ENCODE results near the gene KCNG2. TPM values are rescaled to one million over a fixed set of nuclear protein-coding genes. Genes with fewer than 3 reads are reported as not detected.

The KCNG2 gene
- total RNA-seq, 2 experiments from 2014 or later = not detected

DNA sequence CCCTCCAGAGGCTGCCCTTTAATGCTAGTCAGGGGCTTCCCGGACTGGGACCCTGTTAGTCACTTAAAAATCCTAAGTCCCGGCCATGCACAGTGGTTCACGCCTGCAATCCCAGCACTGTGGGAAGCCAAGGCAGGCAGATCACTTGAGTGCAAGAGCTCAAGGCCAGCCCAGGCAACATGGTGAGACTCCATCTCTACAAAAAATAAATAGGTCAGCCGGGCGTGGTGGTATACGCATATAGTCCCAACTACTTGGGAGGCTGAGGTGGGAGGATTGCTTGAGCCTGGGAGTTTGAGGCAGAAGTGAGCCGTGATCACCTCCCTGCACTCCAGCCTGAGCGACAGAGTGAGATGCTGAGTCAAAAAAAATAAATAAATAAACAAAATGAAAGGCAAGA lies 17.2 kb upstream of the KCNG2 start:
- Mint-ChIP-seq H3K9me3 (no peaks in the 10 kb centered on the region), H3K27ac (no peak overlapping the region), H3K27me3 (peaks cover 10% of the 10 kb centered on the region), H3K4me3 (no peak overlapping the region), H3K4me1 (ENCODE audit: low read depth) (no peaks in the 10 kb centered on the region), H3K36me3 (ENCODE audit: low read depth) (no peaks in the 10 kb centered on the region)
- TF ChIP-seq, protein P1, sequence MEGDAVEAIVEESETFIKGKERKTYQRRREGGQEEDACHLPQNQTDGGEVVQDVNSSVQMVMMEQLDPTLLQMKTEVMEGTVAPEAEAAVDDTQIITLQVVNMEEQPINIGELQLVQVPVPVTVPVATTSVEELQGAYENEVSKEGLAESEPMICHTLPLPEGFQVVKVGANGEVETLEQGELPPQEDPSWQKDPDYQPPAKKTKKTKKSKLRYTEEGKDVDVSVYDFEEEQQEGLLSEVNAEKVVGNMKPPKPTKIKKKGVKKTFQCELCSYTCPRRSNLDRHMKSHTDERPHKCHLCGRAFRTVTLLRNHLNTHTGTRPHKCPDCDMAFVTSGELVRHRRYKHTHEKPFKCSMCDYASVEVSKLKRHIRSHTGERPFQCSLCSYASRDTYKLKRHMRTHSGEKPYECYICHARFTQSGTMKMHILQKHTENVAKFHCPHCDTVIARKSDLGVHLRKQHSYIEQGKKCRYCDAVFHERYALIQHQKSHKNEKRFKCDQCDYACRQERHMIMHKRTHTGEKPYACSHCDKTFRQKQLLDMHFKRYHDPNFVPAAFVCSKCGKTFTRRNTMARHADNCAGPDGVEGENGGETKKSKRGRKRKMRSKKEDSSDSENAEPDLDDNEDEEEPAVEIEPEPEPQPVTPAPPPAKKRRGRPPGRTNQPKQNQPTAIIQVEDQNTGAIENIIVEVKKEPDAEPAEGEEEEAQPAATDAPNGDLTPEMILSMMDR (IDR thresholded peaks at IDR 0.05) = no peak
- intact Hi-C loops (cut with micrococcal nuclease) = no loop called here
- DNase-seq = no peak
- ChIA-PET CTCF (no interaction called here), POLR2A (no interaction called here)
- ATAC-seq = no peak

DNA sequence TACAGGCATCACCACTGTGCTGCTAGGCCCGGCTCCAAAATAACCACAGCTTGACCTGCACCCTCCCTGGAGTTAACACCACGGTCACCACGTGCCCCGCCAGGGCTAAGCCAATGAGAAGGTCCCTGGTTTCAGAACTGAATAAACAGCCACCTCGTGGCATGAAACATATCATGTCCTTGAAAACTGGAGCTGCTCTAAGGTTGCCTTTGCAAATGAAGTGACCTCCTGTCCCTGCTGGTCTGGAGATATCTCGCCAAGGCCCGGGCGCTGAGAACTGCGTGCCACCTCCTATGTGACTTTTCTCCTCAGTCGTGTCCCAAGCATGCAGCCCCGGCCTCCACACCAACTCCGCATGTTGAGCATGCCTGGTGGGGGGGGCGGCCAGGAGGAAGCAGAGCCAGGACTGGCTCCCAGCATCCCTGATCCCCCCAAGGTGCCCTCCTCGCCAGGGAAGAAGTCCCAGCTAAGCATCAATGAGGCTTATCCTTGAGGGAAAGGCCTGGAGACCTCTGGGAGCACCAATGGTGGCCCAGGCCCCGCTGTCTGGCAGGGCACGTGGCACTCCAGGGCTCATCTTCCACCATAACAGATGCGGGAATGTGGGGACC lies 16.3 kb upstream of the KCNG2 start:
- H3K36me3 Mint-ChIP-seq (ENCODE audit: low read depth) = no peaks in the 10 kb centered on the region
- CTCF ChIA-PET = no interaction called here

DNA sequence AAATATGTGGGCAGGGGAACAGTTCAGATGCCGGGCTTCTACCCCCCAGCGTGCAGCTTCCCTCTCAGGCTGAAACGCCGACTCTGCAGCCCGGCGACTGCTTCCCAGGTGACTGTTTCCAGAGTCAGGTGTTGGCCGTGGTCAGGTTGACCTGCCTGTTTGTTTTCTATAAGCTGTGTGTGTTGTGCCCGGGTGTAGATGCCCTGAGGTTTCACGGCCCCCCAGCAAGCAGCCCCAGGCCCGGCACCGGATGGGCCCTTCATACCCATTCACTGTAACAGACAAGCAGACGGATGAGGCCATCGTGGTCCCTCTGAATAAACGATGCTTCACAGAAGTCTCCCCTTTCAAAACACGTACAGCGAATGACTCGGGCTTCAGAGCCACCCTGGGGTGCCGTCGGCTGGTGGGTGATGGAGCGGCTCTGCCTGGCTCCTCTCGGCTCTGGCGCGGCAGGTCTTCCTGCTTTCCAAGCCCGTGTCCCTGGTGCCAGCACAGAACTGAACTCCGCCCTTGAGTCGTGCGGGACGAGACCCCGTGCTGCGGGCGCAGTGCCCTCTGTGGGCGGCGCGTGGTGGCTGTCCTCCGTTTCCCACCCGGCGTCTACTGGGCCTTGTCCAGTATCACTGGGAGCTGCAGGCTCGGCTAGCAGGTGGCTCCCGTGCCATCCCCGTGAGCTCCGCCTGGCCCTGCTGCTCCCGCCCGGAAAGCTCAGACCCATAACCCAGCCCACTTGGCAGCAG lies 15.0 kb upstream of the KCNG2 start:
- Mint-ChIP-seq H3K4me3 (no peak overlapping the region), H3K4me1 (ENCODE audit: low read depth) (no peaks in the 10 kb centered on the region), H3K27ac (no peak overlapping the region), H3K36me3 (ENCODE audit: low read depth) (no peaks in the 10 kb centered on the region), H3K9me3 (no peaks in the 10 kb centered on the region), H3K27me3 (peaks cover 20% of the 10 kb centered on the region)
- ATAC-seq (no peak), DNase-seq (no peak)
- ChIA-PET CTCF (no interaction called here), POLR2A (no interaction called here)
- TF ChIP-seq, protein P1 (IDR thresholded peaks at IDR 0.05) = no peak
- intact Hi-C loops (cut with micrococcal nuclease) = no loop called here

More for the DNA sequence above, 16.3 kb upstream of the KCNG2 start:
- intact Hi-C loops (cut with micrococcal nuclease) = no loop called here
- POLR2A ChIA-PET = no interaction called here
- ATAC-seq (no peak), DNase-seq (no peak)
- no peaks in the 10 kb centered on the region for H3K4me1 Mint-ChIP-seq (ENCODE audit: low read depth)
- no peak overlapping the region for H3K4me3 Mint-ChIP-seq
- H3K27me3 Mint-ChIP-seq = peaks cover 14% of the 10 kb centered on the region
- H3K27ac Mint-ChIP-seq = no peak overlapping the region
- no peaks in the 10 kb centered on the region for H3K9me3 Mint-ChIP-seq
- TF ChIP-seq, protein P1 (IDR thresholded peaks at IDR 0.05) = no peak

DNA sequence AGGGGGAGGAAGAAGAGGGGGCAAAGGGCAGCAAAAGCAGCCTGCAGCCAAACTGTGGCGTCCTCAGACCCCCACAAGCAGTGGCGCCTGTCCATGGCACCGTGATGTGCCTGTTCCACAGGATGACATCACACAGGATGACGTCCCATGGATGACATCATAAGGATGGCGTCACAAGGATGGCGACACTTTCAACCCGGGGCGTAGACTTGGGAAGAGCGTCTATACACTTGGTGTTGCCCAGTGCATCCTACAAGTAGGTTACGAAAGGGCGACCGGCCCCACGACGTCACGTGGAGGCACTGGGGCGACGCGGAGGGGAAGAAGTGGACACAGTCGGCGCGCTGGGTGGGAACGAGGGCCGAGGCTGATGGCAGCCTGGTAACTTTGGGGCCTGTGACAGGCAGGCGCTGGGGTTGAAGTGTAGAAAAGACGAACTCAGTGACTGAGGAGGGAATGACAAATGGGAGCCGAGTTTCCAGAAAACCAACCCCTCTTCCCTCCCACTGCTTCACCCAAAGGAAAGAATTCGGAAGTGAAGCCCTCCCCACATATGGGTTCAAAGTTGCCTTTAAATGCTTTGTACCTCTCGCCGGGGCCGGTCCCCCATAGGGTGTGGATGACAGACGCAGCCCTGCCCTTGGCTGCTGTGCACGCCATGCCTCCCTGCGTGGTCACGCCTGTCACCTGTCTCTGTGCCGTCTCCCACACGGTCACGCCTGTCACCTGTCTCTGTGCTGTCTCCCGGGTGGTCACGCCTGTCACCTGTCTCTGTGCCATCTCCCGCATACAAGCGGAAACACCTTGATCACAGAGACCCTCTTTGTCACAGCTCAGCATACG lies 13.4 kb upstream of the KCNG2 start:
- Mint-ChIP-seq H3K4me3 (no peak overlapping the region), H3K27ac (no peak overlapping the region), H3K4me1 (ENCODE audit: low read depth) (no peaks in the 10 kb centered on the region), H3K36me3 (ENCODE audit: low read depth) (no peaks in the 10 kb centered on the region), H3K27me3 (peaks cover 28% of the 10 kb centered on the region), H3K9me3 (no peaks in the 10 kb centered on the region)
- DNase-seq = no peak
- no peak for ATAC-seq
- TF ChIP-seq, protein P1 (IDR thresholded peaks at IDR 0.05) = no peak
- intact Hi-C loops (cut with micrococcal nuclease) = no loop called here
- POLR2A ChIA-PET = no interaction called here
- CTCF ChIA-PET = no interaction called here
